ENCODE data around the gene HACL1.

Gene HACL1

GRCh38 chr3:15637131-15637951 is 36.0 kb upstream of the HACL1 start:
- Histone ChIP-seq H3K9me3 (ENCODE audit: control insufficient read depth, insufficient read depth, low read length) (no peaks in the 10 kb centered on the region), H3K4me3 (ENCODE audit: low read length) (no peak overlapping the region), H3K27me3 (ENCODE audit: control insufficient read depth, insufficient read depth, low read length) (no peaks in the 10 kb centered on the region), H3K27ac (ENCODE audit: low read length) (no peak overlapping the region), H3K36me3 (ENCODE audit: control insufficient read depth, insufficient read depth, low read length) (no peaks in the 10 kb centered on the region), H3K4me1 (ENCODE audit: control insufficient read depth, insufficient read depth, low read length) (peaks cover 6% of the 10 kb centered on the region)
- WGBS (ENCODE audit: insufficient coverage, insufficient read length), result no CpG with 5 or more reads among the region's 7 CpGs
- no peak for DNase-seq (ENCODE audit: low read depth, low spot score)

DNA sequence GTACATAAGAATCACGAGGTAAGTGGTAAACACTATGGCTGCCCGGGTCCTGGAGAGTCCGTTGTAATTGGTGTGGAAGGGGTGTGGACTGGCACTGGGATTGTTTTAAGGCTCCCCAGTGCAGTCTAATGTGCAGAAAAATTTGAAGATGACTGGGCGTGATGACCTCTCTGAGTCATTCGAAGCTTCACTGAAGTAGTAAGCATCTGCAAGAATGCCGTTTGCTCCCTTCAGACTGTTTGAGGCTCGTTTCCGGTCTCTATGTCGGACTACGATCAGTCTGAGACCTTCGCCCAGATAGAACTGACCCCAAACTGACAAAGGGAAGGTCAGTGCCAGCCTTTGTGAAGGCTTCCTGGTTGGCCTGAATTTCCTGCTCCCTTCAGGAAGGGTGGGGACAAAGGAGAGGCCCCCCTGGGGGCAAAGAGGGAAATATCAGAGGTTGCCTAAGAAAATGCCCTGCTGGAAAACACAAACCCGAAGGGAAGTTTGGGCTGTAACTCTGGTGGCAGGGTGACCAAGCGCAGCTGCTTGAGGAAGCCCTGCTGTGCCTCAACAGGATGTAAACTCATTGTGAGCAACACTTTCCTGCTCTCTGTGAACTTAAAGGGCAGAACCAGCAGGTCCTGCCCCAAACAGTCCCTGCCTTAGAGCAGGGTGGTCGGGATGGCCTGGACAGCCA is 34.8 kb upstream of the HACL1 start:
- Histone ChIP-seq H3K27me3 (ENCODE audit: control insufficient read depth, insufficient read depth, low read length) (no peaks in the 10 kb centered on the region), H3K27ac (ENCODE audit: low read length) (no peak overlapping the region), H3K9me3 (ENCODE audit: control insufficient read depth, insufficient read depth, low read length) (no peaks in the 10 kb centered on the region), H3K4me1 (ENCODE audit: control insufficient read depth, insufficient read depth, low read length) (peaks cover 9% of the 10 kb centered on the region), H3K36me3 (ENCODE audit: control insufficient read depth, insufficient read depth, low read length) (no peaks in the 10 kb centered on the region), H3K4me3 (ENCODE audit: low read length) (no peak overlapping the region)
- no CpG with 5 or more reads among the region's 14 CpGs for WGBS (ENCODE audit: insufficient coverage, insufficient read length)
- DNase-seq (ENCODE audit: low read depth, low spot score), result no peak

DNA sequence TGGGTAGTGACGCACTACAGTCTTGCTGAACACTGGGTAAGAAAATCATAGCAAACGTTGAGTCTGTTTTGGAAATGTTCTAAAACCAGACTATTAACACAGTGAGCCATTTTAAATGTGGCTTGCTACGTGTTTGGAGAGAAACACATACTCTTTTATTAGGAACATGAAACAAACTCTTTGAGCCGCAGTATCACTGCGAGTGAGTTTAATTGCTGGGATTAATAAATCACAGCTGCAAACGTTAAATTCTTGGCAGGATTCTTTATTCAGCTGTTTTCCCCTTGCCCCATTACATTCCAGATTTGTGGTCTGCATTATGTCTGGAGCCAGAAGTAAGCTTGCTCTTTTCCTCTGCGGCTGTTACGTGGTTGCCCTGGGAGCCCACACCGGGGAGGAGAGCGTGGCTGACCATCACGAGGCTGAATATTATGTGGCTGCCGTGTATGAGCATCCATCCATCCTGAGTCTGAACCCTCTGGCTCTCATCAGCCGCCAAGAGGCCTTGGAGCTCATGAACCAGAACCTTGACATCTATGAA is 33.8 kb upstream of the HACL1 start:
- H3K36me3 ChIP-seq (ENCODE audit: control insufficient read depth, insufficient read depth, low read length), result no peaks in the 10 kb centered on the region
- no peaks in the 10 kb centered on the region for H3K27me3 ChIP-seq (ENCODE audit: control insufficient read depth, insufficient read depth, low read length)
- no CpG with 5 or more reads among the region's 13 CpGs for WGBS (ENCODE audit: insufficient coverage, insufficient read length)
- H3K4me3 ChIP-seq (ENCODE audit: low read length), result no peak overlapping the region
- DNase-seq (ENCODE audit: low read depth, low spot score), result no peak
- H3K9me3 ChIP-seq (ENCODE audit: control insufficient read depth, insufficient read depth, low read length), result no peaks in the 10 kb centered on the region
- peaks cover 9% of the 10 kb centered on the region for H3K4me1 ChIP-seq (ENCODE audit: control insufficient read depth, insufficient read depth, low read length)
- no peak overlapping the region for H3K27ac ChIP-seq (ENCODE audit: low read length)

- no peaks in the 10 kb centered on the region for H3K9me3 ChIP-seq (ENCODE audit: control insufficient read depth, insufficient read depth, low read length)
- WGBS (ENCODE audit: insufficient coverage, insufficient read length), result no CpG with 5 or more reads among the region's 2 CpGs
- no peak overlapping the region for H3K27ac ChIP-seq (ENCODE audit: low read length)
- H3K4me1 ChIP-seq (ENCODE audit: control insufficient read depth, insufficient read depth, low read length), result peaks cover 9% of the 10 kb centered on the region
- no peaks in the 10 kb centered on the region for H3K27me3 ChIP-seq (ENCODE audit: control insufficient read depth, insufficient read depth, low read length)
- no peak for DNase-seq (ENCODE audit: low read depth, low spot score)
- no peaks in the 10 kb centered on the region for H3K36me3 ChIP-seq (ENCODE audit: control insufficient read depth, insufficient read depth, low read length)
- no peak overlapping the region for H3K4me3 ChIP-seq (ENCODE audit: low read length)
These were observed 33.3 kb upstream of the HACL1 start for GRCh38 chr3:15634671-15635070.

DNA sequence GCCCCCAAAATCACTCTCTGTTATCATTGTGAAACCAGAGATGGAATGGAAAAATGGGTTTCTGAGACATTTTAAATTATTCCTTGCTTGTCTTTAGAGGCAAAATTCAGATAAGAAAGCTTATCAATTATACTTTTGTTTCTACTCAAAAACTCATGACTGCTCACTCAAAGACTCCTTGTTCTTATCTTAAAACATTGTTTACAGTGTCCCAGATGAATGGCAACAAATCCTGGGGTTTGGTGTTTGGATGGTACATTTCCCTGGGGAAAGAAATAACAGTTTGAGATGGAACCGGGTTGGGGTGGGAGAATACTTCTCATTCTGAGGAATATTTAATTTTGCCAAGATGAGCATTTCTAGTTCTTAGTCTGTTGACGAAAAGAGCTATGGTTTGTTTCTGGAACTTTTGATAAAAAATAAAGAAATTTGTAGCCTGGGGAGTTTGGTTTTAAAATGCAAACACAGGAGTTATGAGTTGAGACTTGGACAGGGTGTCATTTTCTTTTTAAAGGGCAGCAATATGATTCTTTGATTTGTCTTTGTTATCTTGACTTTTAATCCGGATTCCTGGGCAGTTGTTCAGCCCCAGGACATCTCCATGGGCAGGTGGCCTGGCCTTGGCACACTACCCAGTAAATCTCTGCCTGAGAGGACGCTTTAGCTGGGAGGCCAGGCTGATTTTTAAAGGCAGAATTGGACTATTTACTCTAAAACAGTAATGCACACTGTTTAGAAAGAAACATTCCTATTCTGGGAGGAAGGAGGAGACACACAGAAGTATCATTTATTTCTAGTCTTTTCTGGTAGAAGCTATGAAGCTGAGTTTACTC is 32.6 kb upstream of the HACL1 start:
- Histone ChIP-seq H3K9me3 (ENCODE audit: control insufficient read depth, insufficient read depth, low read length) (no peaks in the 10 kb centered on the region), H3K4me1 (ENCODE audit: control insufficient read depth, insufficient read depth, low read length) (peaks cover 9% of the 10 kb centered on the region), H3K4me3 (ENCODE audit: low read length) (no peak overlapping the region), H3K27me3 (ENCODE audit: control insufficient read depth, insufficient read depth, low read length) (no peaks in the 10 kb centered on the region), H3K36me3 (ENCODE audit: control insufficient read depth, insufficient read depth, low read length) (no peaks in the 10 kb centered on the region), H3K27ac (ENCODE audit: low read length) (no peak overlapping the region)
- no peak for DNase-seq (ENCODE audit: low read depth, low spot score)
- no CpG with 5 or more reads among the region's 4 CpGs for WGBS (ENCODE audit: insufficient coverage, insufficient read length)

- no peaks in the 10 kb centered on the region for H3K9me3 ChIP-seq (ENCODE audit: control insufficient read depth, insufficient read depth, low read length)
- no peak overlapping the region for H3K4me3 ChIP-seq (ENCODE audit: low read length)
- no peaks in the 10 kb centered on the region for H3K27me3 ChIP-seq (ENCODE audit: control insufficient read depth, insufficient read depth, low read length)
- WGBS (ENCODE audit: insufficient coverage, insufficient read length), result no CpG with 5 or more reads among the region's 5 CpGs
- H3K27ac ChIP-seq (ENCODE audit: low read length), result no peak overlapping the region
- no peaks in the 10 kb centered on the region for H3K36me3 ChIP-seq (ENCODE audit: control insufficient read depth, insufficient read depth, low read length)
- no peak for DNase-seq (ENCODE audit: low read depth, low spot score)
- peaks cover 9% of the 10 kb centered on the region for H3K4me1 ChIP-seq (ENCODE audit: control insufficient read depth, insufficient read depth, low read length)
These were observed 31.8 kb upstream of the HACL1 start for GRCh38 chr3:15633159-15633558.

DNA sequence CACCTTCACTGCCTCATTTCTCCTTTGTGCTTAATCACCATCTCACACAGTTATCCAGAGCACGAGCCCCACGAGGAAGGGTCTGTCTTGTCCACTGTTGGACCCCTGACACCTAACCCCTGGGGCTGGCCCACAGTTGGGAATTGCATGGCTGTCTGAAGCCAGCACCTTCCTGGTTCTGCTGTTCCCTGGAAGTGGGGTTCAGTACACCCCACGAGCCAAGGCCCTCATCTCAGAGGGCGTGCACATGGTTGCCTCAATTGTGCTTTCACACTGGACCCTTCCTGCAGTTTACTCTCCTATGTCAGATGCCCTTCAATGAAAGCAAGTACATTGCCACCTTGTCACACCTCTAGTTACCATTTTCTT is 30.8 kb upstream of the HACL1 start:
- Histone ChIP-seq H3K27ac (ENCODE audit: low read length) (no peak overlapping the region), H3K4me3 (ENCODE audit: low read length) (no peak overlapping the region), H3K27me3 (ENCODE audit: control insufficient read depth, insufficient read depth, low read length) (no peaks in the 10 kb centered on the region), H3K9me3 (ENCODE audit: control insufficient read depth, insufficient read depth, low read length) (no peaks in the 10 kb centered on the region), H3K4me1 (ENCODE audit: control insufficient read depth, insufficient read depth, low read length) (peaks cover 9% of the 10 kb centered on the region), H3K36me3 (ENCODE audit: control insufficient read depth, insufficient read depth, low read length) (no peaks in the 10 kb centered on the region)
- DNase-seq (ENCODE audit: low read depth, low spot score), result no peak
- no CpG with 5 or more reads among the region's 4 CpGs for WGBS (ENCODE audit: insufficient coverage, insufficient read length)

DNA sequence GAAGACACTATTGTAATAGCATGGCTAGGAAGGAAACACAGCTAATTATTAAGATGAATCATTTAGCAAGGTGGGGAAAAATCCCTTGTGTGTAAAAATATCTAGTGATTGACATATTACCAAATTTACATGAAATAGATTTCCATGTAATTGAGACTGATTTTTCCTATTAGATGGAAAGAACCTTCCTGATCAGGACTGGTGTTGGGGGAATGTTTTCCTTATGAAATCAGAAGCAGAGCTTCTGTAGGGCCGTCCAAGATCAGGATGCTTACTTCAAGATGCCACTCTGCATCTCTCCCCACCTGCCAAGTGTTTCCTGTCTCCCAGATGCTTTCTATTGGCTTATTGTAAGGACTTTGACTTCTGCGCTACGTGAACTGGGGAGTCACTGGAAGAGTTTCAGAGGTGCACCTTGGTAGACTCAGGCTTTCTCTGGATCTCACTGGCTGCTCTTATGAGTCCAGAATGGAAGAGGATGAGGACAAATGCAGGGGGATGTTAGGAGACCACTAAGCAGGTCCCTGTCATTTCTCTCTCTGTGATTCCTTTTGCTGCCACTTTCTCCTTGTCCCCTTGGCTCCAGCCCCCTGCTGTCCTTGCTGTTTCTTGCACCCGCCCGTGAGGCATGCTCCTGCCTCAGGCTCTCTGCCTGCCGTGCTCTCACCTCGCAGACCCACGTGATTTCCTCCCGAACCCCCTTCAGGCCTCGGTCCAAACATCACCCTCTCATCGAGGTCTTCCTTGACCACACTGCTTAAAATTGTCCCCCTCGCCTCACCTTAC is 30.2 kb upstream of the HACL1 start:
- H3K9me3 ChIP-seq (ENCODE audit: control insufficient read depth, insufficient read depth, low read length), result no peaks in the 10 kb centered on the region
- no CpG with 5 or more reads among the region's 12 CpGs for WGBS (ENCODE audit: insufficient coverage, insufficient read length)
- no peak for DNase-seq (ENCODE audit: low read depth, low spot score)
- H3K4me3 ChIP-seq (ENCODE audit: low read length), result no peak overlapping the region
- H3K36me3 ChIP-seq (ENCODE audit: control insufficient read depth, insufficient read depth, low read length), result no peaks in the 10 kb centered on the region
- no peak overlapping the region for H3K27ac ChIP-seq (ENCODE audit: low read length)
- H3K4me1 ChIP-seq (ENCODE audit: control insufficient read depth, insufficient read depth, low read length), result peaks cover 9% of the 10 kb centered on the region
- H3K27me3 ChIP-seq (ENCODE audit: control insufficient read depth, insufficient read depth, low read length), result no peaks in the 10 kb centered on the region

- DNase-seq (ENCODE audit: low read depth, low spot score), result no peak
- no peaks in the 10 kb centered on the region for H3K9me3 ChIP-seq (ENCODE audit: control insufficient read depth, insufficient read depth, low read length)
- H3K27me3 ChIP-seq (ENCODE audit: control insufficient read depth, insufficient read depth, low read length), result no peaks in the 10 kb centered on the region
- no CpG with 5 or more reads among the region's 8 CpGs for WGBS (ENCODE audit: insufficient coverage, insufficient read length)
- no peaks in the 10 kb centered on the region for H3K36me3 ChIP-seq (ENCODE audit: control insufficient read depth, insufficient read depth, low read length)
- peaks cover 7% of the 10 kb centered on the region for H3K4me1 ChIP-seq (ENCODE audit: control insufficient read depth, insufficient read depth, low read length)
- H3K27ac ChIP-seq (ENCODE audit: low read length), result no peak overlapping the region
- H3K4me3 ChIP-seq (ENCODE audit: low read length), result no peak overlapping the region
These were observed 29.4 kb upstream of the HACL1 start for GRCh38 chr3:15630646-15631350.

All from iPS DF 6.9 (cell line).